ENCODE measurements around the gene BRD3OS.

DNA sequence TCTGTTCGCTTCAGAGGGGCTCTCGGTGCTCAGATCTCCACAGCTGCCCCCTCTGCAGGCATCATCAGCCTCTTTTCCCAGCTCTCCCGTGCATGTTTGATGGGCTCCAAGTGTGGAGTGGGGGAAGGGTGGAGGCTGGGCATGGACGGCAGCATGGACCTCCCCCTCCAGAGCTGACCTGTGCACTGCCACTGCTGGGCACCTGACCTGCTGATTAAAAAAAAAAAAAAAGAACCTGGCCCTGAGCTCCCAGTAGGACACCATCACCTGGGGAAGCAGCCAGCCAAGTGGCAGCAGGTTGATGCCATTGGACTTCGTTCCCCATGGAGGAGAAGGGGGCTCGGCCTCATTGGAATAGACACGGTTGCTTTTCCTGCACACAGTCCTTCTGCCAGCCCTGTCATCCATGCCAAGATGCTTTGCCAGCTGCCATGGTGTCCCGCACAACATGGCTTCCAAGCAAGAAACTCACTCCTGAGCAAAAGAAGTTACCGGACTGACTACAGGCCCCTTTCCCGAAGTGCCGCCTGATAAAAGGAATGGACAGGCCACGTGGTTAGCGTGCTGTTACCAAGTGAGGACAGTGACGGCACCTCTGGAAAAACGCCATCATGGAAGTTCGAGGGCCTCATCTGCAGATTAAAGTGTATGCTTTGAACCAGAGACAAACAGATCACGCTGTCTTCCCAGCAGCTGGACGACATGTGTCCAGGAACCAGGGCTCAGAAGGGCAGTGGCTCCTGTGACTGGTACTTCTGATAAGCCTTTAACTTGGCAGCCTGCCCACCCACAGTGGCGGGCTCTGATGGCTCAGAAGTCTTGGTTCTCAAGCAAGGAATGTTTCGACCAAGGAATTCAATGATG is 14.7 kb upstream of the BRD3OS start:
- TF ChIP-seq ARNTL (CRISPR knock-in tag; IDR thresholded peaks at IDR 0.05; ENCODE audit: borderline replicate concordance, low read depth) = no peak
- no peak for TF ChIP-seq ZFP30 (CRISPR knock-in tag; IDR thresholded peaks at IDR 0.05)
- TF ChIP-seq ZFP3 (CRISPR knock-in tag; IDR thresholded peaks at IDR 0.05) = no peak
- no peak for TF ChIP-seq ESRRG (CRISPR knock-in tag; IDR thresholded peaks at IDR 0.05)
- no peak for TF ChIP-seq GLIS3 (CRISPR knock-in tag; IDR thresholded peaks at IDR 0.05)
- no peak for TF ChIP-seq ZC3H10 (CRISPR knock-in tag; IDR thresholded peaks at IDR 0.05)
- TF ChIP-seq, protein P1, sequence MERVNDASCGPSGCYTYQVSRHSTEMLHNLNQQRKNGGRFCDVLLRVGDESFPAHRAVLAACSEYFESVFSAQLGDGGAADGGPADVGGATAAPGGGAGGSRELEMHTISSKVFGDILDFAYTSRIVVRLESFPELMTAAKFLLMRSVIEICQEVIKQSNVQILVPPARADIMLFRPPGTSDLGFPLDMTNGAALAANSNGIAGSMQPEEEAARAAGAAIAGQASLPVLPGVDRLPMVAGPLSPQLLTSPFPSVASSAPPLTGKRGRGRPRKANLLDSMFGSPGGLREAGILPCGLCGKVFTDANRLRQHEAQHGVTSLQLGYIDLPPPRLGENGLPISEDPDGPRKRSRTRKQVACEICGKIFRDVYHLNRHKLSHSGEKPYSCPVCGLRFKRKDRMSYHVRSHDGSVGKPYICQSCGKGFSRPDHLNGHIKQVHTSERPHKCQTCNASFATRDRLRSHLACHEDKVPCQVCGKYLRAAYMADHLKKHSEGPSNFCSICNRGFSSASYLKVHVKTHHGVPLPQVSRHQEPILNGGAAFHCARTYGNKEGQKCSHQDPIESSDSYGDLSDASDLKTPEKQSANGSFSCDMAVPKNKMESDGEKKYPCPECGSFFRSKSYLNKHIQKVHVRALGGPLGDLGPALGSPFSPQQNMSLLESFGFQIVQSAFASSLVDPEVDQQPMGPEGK (CRISPR knock-in tag; IDR thresholded peaks at IDR 0.05; ENCODE audit: borderline replicate concordance) = no peak
- no peak for TF ChIP-seq PPARA (CRISPR knock-in tag; IDR thresholded peaks at IDR 0.05; ENCODE audit: borderline replicate concordance)
- TF ChIP-seq TOX (CRISPR knock-in tag; IDR thresholded peaks at IDR 0.05; ENCODE audit: borderline replicate concordance) = no peak
- no peak for TF ChIP-seq TCF4 (CRISPR knock-in tag; IDR thresholded peaks at IDR 0.05; ENCODE audit: borderline replicate concordance)
- no peak for TF ChIP-seq ZNF8 (CRISPR knock-in tag; IDR thresholded peaks at IDR 0.05)
- TF ChIP-seq OSR1 (CRISPR knock-in tag; IDR thresholded peaks at IDR 0.05) = no peak
- TF ChIP-seq CSDC2 (CRISPR knock-in tag; IDR thresholded peaks at IDR 0.05) = no peak

Measured in SK-N-SH treated with all-trans-retinoic acid at 6 μM for 48 hours (cell line).